Measurements from ENCODE around the gene EFEMP2. TPM values are rescaled to one million over a fixed set of nuclear protein-coding genes. Genes with fewer than 3 reads are reported as not detected.

The EFEMP2 gene
- total RNA-seq, 4 donors from 2014 or later: 70.7 to 125 (median 91.4) TPM

DNA sequence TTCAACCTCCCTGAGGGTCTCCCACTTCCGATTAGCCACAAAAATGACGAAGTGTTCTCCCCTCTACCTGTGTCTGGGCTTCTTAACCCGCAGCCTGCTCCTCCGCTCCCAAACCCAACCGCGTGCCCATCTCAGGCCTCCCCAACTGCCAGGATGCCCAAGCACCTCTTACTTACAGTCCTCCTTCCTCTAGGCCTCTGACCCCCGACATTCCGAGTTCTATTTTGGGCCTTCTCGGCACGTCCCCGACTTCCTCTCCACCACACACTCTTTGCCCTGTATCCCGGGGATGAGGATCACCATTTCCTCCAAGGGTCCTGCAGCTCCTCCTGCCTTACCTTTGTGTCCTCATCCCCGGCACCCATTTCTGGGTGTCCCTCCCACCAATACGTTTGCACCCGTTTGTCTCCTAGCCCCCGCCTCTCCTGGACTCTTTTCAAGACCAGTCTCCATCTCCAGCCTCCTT, 12.8 kb downstream of the EFEMP2 start:
- Histone ChIP-seq H3K4me3 (replicated peaks in 1 of 3) (peak overlapping the region in 2 of 3 donors; percentile 77 to 84), H3K27ac (peak overlapping the region; percentile 92 to 100 (median 99)), H3K4me1 (peaks cover 17 to 38% of the 10 kb centered on the region in 2 donors), H3K9me3 (no peaks in the 10 kb centered on the region), H3K36me3 (peaks cover 31 to 34% of the 10 kb centered on the region in 2 donors), H3K27me3 (no peaks in the 10 kb centered on the region)
- no peak for TF ChIP-seq POLR2A (IDR thresholded peaks at IDR 0.05)
- TF ChIP-seq, protein P1, sequence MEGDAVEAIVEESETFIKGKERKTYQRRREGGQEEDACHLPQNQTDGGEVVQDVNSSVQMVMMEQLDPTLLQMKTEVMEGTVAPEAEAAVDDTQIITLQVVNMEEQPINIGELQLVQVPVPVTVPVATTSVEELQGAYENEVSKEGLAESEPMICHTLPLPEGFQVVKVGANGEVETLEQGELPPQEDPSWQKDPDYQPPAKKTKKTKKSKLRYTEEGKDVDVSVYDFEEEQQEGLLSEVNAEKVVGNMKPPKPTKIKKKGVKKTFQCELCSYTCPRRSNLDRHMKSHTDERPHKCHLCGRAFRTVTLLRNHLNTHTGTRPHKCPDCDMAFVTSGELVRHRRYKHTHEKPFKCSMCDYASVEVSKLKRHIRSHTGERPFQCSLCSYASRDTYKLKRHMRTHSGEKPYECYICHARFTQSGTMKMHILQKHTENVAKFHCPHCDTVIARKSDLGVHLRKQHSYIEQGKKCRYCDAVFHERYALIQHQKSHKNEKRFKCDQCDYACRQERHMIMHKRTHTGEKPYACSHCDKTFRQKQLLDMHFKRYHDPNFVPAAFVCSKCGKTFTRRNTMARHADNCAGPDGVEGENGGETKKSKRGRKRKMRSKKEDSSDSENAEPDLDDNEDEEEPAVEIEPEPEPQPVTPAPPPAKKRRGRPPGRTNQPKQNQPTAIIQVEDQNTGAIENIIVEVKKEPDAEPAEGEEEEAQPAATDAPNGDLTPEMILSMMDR (IDR thresholded peaks at IDR 0.05): no peak
- DNase-seq: no peak
- WGBS, 2 donors: 4% methylated on average over 16 of the region's 16 CpGs
- intact Hi-C loops (cut with DNase I): no loop called here

DNA sequence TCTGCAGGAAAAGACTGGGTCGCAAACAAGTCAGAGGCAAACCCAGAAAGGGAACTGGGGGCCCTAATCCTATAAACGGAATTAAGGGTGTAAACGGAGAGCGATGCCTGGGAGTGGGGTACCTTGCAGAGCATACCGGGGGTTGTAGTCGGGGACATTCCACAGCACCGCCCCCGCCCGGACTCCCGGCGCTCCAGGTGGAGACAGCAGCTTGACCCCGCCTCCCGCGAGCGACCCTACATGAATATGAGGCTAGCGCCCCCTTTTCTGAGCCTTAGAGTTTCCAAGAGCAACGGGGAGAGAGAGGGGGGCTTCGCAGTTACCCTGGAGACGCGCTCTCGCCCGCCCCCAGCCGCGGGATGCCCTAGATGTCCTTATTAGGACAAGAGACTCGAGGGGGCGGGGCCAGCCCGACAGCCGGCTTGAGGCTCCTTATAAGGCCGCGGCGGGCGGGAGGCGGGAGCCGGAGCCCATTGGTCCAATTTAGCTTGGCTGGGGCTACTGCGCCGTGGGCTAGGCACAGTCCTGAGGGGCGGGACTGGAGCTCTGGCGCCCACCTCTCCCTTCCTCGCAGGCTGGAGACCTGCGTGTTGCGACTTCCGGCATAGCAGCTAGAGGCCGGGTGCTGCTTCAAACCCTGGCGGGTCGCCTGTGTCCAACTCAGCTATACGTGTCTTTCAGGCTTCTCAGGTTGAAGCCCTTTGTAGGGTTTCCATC, 13.3 kb downstream of the EFEMP2 start:
- intact Hi-C loops (cut with DNase I): no loop called here
- H3K27me3 ChIP-seq: no peaks in the 10 kb centered on the region
- peak overlapping the region; percentile 92 to 100 (median 99) for H3K27ac ChIP-seq
- H3K36me3 ChIP-seq: peaks cover 31 to 34% of the 10 kb centered on the region in 2 donors
- TF ChIP-seq POLR2A (IDR thresholded peaks at IDR 0.05): peak; percentile 63 to 97
- TF ChIP-seq, protein P1 (IDR thresholded peaks at IDR 0.05): peak in 1 of 6 experiments; percentile 7
- DNase-seq: peak; percentile 100
- WGBS, 2 donors: 0 to 1% methylated on average over 10 to 38 of the region's 46 CpGs
- peak overlapping the region in 2 of 3 donors; percentile 77 to 84 for H3K4me3 ChIP-seq (replicated peaks in 1 of 3)
- H3K9me3 ChIP-seq: no peaks in the 10 kb centered on the region
- peaks cover 17 to 38% of the 10 kb centered on the region in 2 donors for H3K4me1 ChIP-seq

DNA sequence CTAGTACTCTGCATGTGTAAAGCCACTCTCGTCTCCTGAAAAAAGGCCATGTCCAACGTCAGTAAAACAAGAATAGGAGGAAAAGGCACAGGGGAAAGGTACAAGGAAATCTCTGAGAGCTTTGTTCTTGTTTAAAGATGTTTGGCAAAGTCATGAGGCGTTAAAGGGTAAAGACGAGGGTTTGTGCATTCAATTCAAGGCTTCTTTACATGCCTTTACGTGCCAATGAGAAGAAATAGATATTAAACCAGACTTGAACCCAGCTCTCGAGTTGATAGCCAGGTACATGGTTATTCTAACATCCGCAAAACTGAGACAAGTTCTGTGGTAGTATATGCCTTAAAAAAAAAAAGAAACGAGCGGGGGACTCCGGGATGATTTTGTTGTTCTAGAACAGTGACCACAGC, 13.9 kb downstream of the EFEMP2 start:
- no peak for DNase-seq
- intact Hi-C loops (cut with DNase I): no loop called here
- no peaks in the 10 kb centered on the region for H3K9me3 ChIP-seq
- H3K27ac ChIP-seq: peak overlapping the region; percentile 92 to 100 (median 99)
- H3K27me3 ChIP-seq: no peaks in the 10 kb centered on the region
- peak overlapping the region in 2 of 3 donors; percentile 17 to 84 for H3K4me3 ChIP-seq (replicated peaks in 1 of 3)
- H3K36me3 ChIP-seq: peaks cover 31 to 34% of the 10 kb centered on the region in 2 donors
- 1% methylated on average over 10 of the region's 10 CpGs for WGBS, 2 donors
- TF ChIP-seq POLR2A (IDR thresholded peaks at IDR 0.05): no peak
- TF ChIP-seq, protein P1 (IDR thresholded peaks at IDR 0.05): no peak
- peaks cover 17 to 38% of the 10 kb centered on the region in 2 donors for H3K4me1 ChIP-seq

DNA sequence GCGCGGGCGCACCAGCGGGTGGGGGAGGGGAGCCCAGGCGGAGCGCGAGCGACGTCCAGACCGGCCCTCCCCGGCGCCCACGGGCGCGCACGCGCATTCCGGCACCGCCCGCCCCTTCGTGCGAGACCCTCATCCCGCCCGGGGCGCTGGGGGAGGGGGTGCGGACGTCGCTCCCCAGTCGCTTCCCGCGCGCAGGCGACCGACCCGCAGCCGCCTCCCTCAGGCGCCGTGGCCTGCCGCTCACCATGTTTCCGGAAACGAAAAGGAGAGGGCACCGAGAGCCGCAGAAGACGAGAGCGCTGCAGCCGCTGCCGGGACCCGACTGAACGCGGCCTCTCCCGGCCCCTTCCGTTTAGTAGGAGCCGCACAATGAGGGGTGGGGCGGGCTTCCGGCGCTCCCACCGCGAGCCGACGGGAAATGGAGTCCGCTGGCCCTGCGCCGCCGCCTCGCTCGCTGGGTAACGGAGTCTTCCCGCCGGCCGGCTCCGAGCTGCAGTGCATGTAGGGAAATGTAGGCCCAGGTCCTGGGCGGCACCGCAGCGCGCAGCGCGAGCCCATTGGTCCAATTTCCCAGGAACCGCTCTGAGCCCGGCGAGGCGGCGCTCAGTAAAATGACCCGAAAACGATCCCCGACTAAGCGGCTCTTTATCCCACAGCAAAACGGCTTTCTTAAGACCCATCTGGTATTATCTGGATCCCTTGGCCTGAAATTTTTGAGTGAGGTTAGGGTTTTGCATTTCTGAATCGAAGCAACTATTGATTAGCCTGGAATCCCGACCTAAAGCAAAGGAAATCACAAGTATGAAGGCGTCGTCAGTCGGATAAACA, 14.5 kb downstream of the EFEMP2 start, which contains the start of gene CFL1:
Gene CFL1 (minus strand): TSS at position 328 of the 828 bp plus-strand sequence. CDS start 81 bp downstream, at position 247.
- Histone ChIP-seq H3K27ac (peak within 1 kb of the TSS; percentile 92 to 100 (median 99)), H3K36me3 (peaks cover 31 to 35% of the 10 kb centered on the region in 2 donors), H3K9me3 (no peaks in the 10 kb centered on the region), H3K4me1 (peaks cover 17 to 38% of the 10 kb centered on the region in 2 donors), H3K27me3 (no peaks in the 10 kb centered on the region), H3K4me3 (replicated peaks in 1 of 3) (peak within 1 kb of the TSS; percentile 88 to 99 (median 98))
- TF ChIP-seq POLR2A (IDR thresholded peaks at IDR 0.05): peak; percentile 77 to 98
- TF ChIP-seq, protein P1 (IDR thresholded peaks at IDR 0.05): peak in 1 of 6 experiments; percentile 5
- intact Hi-C loops (cut with DNase I): no loop called here
- peak; percentile 99 for DNase-seq
- WGBS, 2 donors: 0 to 1% methylated on average over 10 to 27 of the region's 92 CpGs
